ENCODE results near the gene TBC1D14. TPM values are rescaled to one million over a fixed set of nuclear protein-coding genes. Genes with fewer than 3 reads are reported as not detected.

The TBC1D14 gene
- total RNA-seq, 1 donor from 2014 or later: 33.2 TPM

DNA sequence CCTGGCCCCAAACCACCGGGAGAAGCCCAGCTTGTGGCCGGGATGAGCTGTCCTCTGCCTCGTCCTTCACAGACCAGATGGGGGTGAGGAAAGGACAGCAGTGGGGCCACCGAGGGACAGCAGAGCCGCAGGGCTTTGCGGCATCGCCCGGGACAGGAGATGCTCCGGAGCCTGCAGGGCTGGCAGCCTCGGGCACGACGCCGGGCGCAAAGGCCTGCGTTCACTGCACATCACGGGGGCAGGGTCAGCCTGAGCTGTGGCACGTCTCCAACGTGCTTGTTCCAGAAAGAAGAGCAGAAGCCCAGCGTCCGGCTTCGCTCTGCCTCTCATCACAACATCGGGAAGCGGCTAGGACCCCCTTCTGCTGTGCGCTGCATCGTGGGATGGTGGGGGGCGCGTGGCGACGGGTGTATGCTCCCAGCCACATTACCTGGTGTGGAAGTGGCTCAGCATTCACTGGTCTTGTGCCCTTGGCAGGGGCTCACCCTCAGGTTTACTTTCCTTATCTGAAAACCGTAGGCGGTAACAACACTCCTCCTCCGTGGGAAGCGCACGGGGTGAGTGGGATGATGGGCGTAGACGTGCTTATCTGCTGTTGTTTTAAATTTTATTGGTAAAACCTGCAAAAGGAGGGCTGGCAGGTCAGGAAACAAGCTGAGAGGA lies 141.0 kb downstream of the TBC1D14 start:
- TF ChIP-seq, protein P1, sequence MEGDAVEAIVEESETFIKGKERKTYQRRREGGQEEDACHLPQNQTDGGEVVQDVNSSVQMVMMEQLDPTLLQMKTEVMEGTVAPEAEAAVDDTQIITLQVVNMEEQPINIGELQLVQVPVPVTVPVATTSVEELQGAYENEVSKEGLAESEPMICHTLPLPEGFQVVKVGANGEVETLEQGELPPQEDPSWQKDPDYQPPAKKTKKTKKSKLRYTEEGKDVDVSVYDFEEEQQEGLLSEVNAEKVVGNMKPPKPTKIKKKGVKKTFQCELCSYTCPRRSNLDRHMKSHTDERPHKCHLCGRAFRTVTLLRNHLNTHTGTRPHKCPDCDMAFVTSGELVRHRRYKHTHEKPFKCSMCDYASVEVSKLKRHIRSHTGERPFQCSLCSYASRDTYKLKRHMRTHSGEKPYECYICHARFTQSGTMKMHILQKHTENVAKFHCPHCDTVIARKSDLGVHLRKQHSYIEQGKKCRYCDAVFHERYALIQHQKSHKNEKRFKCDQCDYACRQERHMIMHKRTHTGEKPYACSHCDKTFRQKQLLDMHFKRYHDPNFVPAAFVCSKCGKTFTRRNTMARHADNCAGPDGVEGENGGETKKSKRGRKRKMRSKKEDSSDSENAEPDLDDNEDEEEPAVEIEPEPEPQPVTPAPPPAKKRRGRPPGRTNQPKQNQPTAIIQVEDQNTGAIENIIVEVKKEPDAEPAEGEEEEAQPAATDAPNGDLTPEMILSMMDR (IDR thresholded peaks at IDR 0.05): no peak
- Mint-ChIP-seq H3K27me3 (ENCODE audit: unreplicated experiment) (no peaks in the 10 kb centered on the region), H3K27ac (ENCODE audit: unreplicated experiment) (no peak overlapping the region), H3K4me3 (ENCODE audit: unreplicated experiment) (no peak overlapping the region), H3K4me1 (ENCODE audit: unreplicated experiment) (peaks cover 16% of the 10 kb centered on the region), H3K9me3 (ENCODE audit: unreplicated experiment) (no peaks in the 10 kb centered on the region), H3K36me3 (ENCODE audit: unreplicated experiment) (peaks cover 14% of the 10 kb centered on the region)
- no peak for DNase-seq (ENCODE audit: extremely low spot score, unreplicated experiment)

DNA sequence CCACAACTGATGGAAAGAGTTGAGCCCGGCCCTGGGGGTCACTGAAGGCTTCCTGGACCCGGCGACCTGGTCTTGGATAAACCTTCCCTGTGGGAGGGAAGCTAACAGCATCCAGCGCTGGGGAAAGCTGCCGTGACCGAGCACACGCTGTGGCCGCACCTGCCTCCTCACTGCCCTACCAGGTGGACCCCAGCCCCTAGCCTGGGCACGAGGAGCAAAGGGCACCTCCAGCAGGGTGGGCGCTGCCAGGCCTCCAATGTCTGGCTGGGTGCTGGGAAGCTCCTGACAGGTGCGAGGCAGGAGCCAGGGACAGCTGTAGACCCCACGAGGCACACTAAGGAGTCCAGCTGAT lies 141.5 kb downstream of the TBC1D14 start:
- Mint-ChIP-seq H3K9me3 (ENCODE audit: unreplicated experiment) (no peaks in the 10 kb centered on the region), H3K4me3 (ENCODE audit: unreplicated experiment) (no peak overlapping the region), H3K4me1 (ENCODE audit: unreplicated experiment) (peaks cover 12% of the 10 kb centered on the region), H3K27me3 (ENCODE audit: unreplicated experiment) (no peaks in the 10 kb centered on the region), H3K27ac (ENCODE audit: unreplicated experiment) (no peak overlapping the region), H3K36me3 (ENCODE audit: unreplicated experiment) (peaks cover 19% of the 10 kb centered on the region)
- TF ChIP-seq, protein P1 (IDR thresholded peaks at IDR 0.05): no peak
- DNase-seq (ENCODE audit: extremely low spot score, unreplicated experiment): no peak

DNA sequence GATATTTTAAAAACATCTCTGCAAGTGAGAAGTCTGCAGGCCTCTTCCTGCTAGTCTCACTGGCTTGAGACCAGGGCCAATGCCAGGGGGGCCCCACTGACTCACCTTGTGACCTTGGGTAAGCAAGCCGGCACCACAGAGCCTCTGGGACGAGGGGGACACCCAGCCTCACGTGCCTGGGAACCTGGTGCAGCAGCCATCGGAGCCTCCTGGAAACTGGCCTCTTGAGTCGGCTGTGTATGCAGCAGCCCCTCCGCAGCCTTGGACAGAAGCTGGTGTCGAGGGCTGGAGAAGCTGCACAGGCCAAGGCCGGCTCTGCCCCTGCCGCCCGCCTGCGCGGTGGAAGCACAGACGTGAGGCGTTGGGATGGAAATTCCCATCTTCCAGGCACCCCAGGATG lies 142.3 kb downstream of the TBC1D14 start:
- Mint-ChIP-seq H3K27me3 (ENCODE audit: unreplicated experiment) (no peaks in the 10 kb centered on the region), H3K4me3 (ENCODE audit: unreplicated experiment) (no peak overlapping the region), H3K36me3 (ENCODE audit: unreplicated experiment) (peaks cover 23% of the 10 kb centered on the region), H3K27ac (ENCODE audit: unreplicated experiment) (no peak overlapping the region), H3K9me3 (ENCODE audit: unreplicated experiment) (no peaks in the 10 kb centered on the region), H3K4me1 (ENCODE audit: unreplicated experiment) (peaks cover 4% of the 10 kb centered on the region)
- TF ChIP-seq, protein P1 (IDR thresholded peaks at IDR 0.05): no peak
- no peak for DNase-seq (ENCODE audit: extremely low spot score, unreplicated experiment)

DNA sequence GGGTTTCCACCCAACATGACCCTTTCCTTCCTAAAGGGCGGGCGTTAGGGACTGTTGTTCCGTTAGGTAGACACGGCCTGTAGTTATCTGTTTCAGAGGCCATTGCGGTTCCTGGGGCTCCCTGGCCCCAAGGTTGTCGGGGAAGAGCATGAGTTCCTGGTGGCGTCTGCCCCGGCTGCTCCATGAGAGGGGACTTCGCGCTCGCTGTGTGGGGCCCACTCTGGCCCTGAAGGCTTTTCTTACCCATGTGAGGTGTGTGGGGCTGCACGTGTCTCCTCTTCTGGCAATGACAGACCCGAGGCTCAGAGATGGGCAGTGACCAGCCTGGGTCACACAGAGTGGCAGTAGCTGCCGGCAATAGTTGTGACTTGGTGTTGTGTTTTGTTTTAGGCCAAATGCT lies 142.7 kb downstream of the TBC1D14 start:
- TF ChIP-seq, protein P1 (IDR thresholded peaks at IDR 0.05): no peak
- no peak for DNase-seq (ENCODE audit: extremely low spot score, unreplicated experiment)
- H3K4me1 Mint-ChIP-seq (ENCODE audit: unreplicated experiment): peaks cover 2% of the 10 kb centered on the region
- no peak overlapping the region for H3K4me3 Mint-ChIP-seq (ENCODE audit: unreplicated experiment)
- peaks cover 24% of the 10 kb centered on the region for H3K36me3 Mint-ChIP-seq (ENCODE audit: unreplicated experiment)
- H3K9me3 Mint-ChIP-seq (ENCODE audit: unreplicated experiment): no peaks in the 10 kb centered on the region
- no peaks in the 10 kb centered on the region for H3K27me3 Mint-ChIP-seq (ENCODE audit: unreplicated experiment)
- no peak overlapping the region for H3K27ac Mint-ChIP-seq (ENCODE audit: unreplicated experiment)

DNA sequence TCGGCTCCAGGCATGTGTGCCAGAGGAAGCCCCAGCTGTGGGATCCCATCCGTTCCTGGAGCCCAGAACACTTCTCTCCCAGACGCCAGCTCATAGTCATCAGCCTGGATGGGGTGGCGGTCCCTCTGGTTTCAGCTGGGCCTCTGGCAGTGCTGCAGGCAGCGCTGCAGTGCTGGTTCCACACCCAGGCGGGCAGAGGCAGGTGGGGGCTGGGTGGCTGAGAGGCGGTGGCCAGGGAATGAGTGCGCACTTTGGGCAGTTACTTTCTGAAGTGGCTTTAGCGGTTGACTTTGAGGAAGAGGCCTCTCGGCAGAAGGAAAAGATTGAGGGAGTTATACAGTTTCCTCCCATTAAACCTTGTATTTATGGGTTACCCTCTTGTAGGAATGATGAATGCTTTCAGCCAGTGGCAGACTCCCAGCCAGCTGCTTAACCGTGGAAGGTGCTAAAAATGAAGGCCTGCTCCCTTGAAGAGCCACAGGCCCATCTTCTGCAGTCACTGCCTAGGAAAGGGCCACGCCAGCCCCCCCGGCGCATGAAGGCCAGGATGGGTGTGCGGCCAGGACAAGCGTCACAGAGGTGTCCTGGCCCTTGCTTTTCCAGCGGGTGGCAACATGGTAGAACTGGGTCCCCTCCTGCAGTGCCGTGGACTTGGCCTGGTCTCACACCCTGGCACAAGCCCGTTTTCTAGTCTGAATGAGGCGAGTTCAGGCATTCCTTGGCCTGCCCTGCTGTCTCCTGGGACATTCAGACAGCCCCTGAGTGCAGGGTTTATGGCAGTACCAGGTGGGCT lies 143.5 kb downstream of the TBC1D14 start:
- H3K27me3 Mint-ChIP-seq (ENCODE audit: unreplicated experiment): no peaks in the 10 kb centered on the region
- H3K27ac Mint-ChIP-seq (ENCODE audit: unreplicated experiment): no peak overlapping the region
- TF ChIP-seq, protein P1 (IDR thresholded peaks at IDR 0.05): no peak
- peaks cover 2% of the 10 kb centered on the region for H3K4me1 Mint-ChIP-seq (ENCODE audit: unreplicated experiment)
- H3K4me3 Mint-ChIP-seq (ENCODE audit: unreplicated experiment): no peak overlapping the region
- H3K36me3 Mint-ChIP-seq (ENCODE audit: unreplicated experiment): peaks cover 28% of the 10 kb centered on the region
- no peaks in the 10 kb centered on the region for H3K9me3 Mint-ChIP-seq (ENCODE audit: unreplicated experiment)
- no peak for DNase-seq (ENCODE audit: extremely low spot score, unreplicated experiment)

Measured in osteocyte (in vitro differentiated cells).